Vagina (tissue), 2 donors: ENCODE data around the gene RGR. TPM values are rescaled to one million over a fixed set of nuclear protein-coding genes. Genes with fewer than 3 reads are reported as not detected.

ENCODE experiments used
- DNase-seq, 2 donors: peaks; one replicate each; pipeline ENCODE4 v3.0.0-alpha.2; 2017; ENCODE audit errors: extremely low spot score in 2 of 2
- H3K27ac ChIP-seq: fragments of 200-600 bp; sonication (generic); one replicate; pipeline ENCODE4 v1.5.1; 2019
- H3K27me3 ChIP-seq: fragments of 200-600 bp; sonication (generic); one replicate; pipeline ENCODE4 v1.5.1; 2019
- H3K36me3 ChIP-seq, 2 donors: fragments of 200-600 bp; sonication (generic); one replicate each; pipeline ENCODE4 v1.5.1; 2017 to 2019
- H3K4me1 ChIP-seq: fragments of 200-600 bp; sonication (generic); one replicate; pipeline ENCODE4 v1.5.1; 2019
- H3K4me3 ChIP-seq, 2 donors: fragments of 200-600 bp; sonication (generic); 1 replicate in 1 of 2; 2 replicates in 1 of 2; pipeline ENCODE4 v1.5.1; 2016 to 2019
- H3K9me3 ChIP-seq: fragments of 200-600 bp; sonication (generic); one replicate; pipeline ENCODE4 v1.5.1; 2019
- CTCF ChIP-seq, 3 experiments: fragments of 450-650 bp in 2 of 3; fragments of 200-600 bp in 1 of 3; sonication (generic) in 1 of 3; IDR thresholded peaks; one replicate each; pipeline ENCODE4 v1.5.1; 2017 to 2019; ENCODE audit warnings: antibody characterized with exemption in 3 of 3, mild to moderate bottlenecking in 2 of 3, moderate library complexity in 2 of 3
- POLR2A ChIP-seq, 2 donors: fragments of 450-650 bp; IDR thresholded peaks; one replicate each; pipeline ENCODE4 v1.6.1; 2017; ENCODE audit warnings: antibody characterized with exemption in 2 of 2, mild to moderate bottlenecking in 2 of 2, moderate library complexity in 2 of 2
- POLR2AphosphoS5 ChIP-seq, 2 donors: sonication (generic); formaldehyde crosslinking; IDR thresholded peaks; one replicate each; pipeline ENCODE4 v1.9.0; 2017; ENCODE audit warnings: antibody characterized with exemption in 2 of 2, mild to moderate bottlenecking in 2 of 2, low read depth in 1 of 2; ENCODE audit not compliant: insufficient read depth in 1 of 2
- intact Hi-C: fragments of 100-400 bp; cut with DNase I; formaldehyde crosslinking; loops from one replicate; pipeline ENCODE4 v1.15.1; 2023
- total RNA-seq: library from RNA; depleted of rRNA; stranded (reverse); fragments of >200 nt; gene quantifications from one replicate; pipeline ENCODE4 v1.2.3, GENCODE V29; 2016

Gene RGR
- total RNA-seq, 1 donor from 2014 or later: not detected

GRCh38 chr10:84256510-84257342 lies 11.9 kb downstream of the RGR start:
- no peaks in the 10 kb centered on the region for H3K27me3 ChIP-seq
- no peak for TF ChIP-seq POLR2AphosphoS5 (IDR thresholded peaks at IDR 0.05; ENCODE audit: insufficient read depth in 1 of 2, low read depth in 1 of 2)
- DNase-seq: peak; percentile 82 to 93
- no peak overlapping the region for H3K4me3 ChIP-seq
- no peak overlapping the region for H3K27ac ChIP-seq
- no peaks in the 10 kb centered on the region for H3K4me1 ChIP-seq
- no peaks in the 10 kb centered on the region for H3K9me3 ChIP-seq
- intact Hi-C loops: no loop called here
- H3K36me3 ChIP-seq: no peaks in the 10 kb centered on the region

- peak; percentile 52 to 67 for DNase-seq
- Histone ChIP-seq H3K4me3 (no peak overlapping the region), H3K4me1 (no peaks in the 10 kb centered on the region), H3K9me3 (no peaks in the 10 kb centered on the region), H3K27ac (no peak overlapping the region), H3K27me3 (no peaks in the 10 kb centered on the region), H3K36me3 (no peaks in the 10 kb centered on the region)
- intact Hi-C loops: no loop called here
- no peak for TF ChIP-seq POLR2AphosphoS5 (IDR thresholded peaks at IDR 0.05; ENCODE audit: insufficient read depth in 1 of 2, low read depth in 1 of 2)
- no peak for TF ChIP-seq CTCF (IDR thresholded peaks at IDR 0.05)
- TF ChIP-seq POLR2A (IDR thresholded peaks at IDR 0.05): no peak
Observed at GRCh38 chr10:84257343-84258020, 12.6 kb downstream of the RGR start.

- TF ChIP-seq CTCF (IDR thresholded peaks at IDR 0.05) (no peak), POLR2A (IDR thresholded peaks at IDR 0.05) (no peak), POLR2AphosphoS5 (IDR thresholded peaks at IDR 0.05; ENCODE audit: insufficient read depth in 1 of 2, low read depth in 1 of 2) (no peak)
- Histone ChIP-seq H3K27ac (no peak overlapping the region), H3K27me3 (no peaks in the 10 kb centered on the region), H3K36me3 (no peaks in the 10 kb centered on the region), H3K9me3 (no peaks in the 10 kb centered on the region), H3K4me1 (no peaks in the 10 kb centered on the region), H3K4me3 (no peak overlapping the region)
- DNase-seq: peak in 1 of 2 donors; percentile 67
- intact Hi-C loops: no loop called here
Observed at GRCh38 chr10:84258034-84258695, 13.3 kb downstream of the RGR start.

- intact Hi-C loops: loop anchor here (5.0 kb wide), 1 partner anchor 276 kb away; no protein-coding TSS in a partner anchor
- H3K27ac ChIP-seq: no peak overlapping the region
- H3K9me3 ChIP-seq: no peaks in the 10 kb centered on the region
- H3K4me3 ChIP-seq: no peak overlapping the region
- no peaks in the 10 kb centered on the region for H3K27me3 ChIP-seq
- no peaks in the 10 kb centered on the region for H3K4me1 ChIP-seq
- H3K36me3 ChIP-seq: no peaks in the 10 kb centered on the region
- no peak for TF ChIP-seq POLR2A (IDR thresholded peaks at IDR 0.05)
- TF ChIP-seq POLR2AphosphoS5 (IDR thresholded peaks at IDR 0.05; ENCODE audit: insufficient read depth in 1 of 2, low read depth in 1 of 2): no peak
- TF ChIP-seq CTCF (IDR thresholded peaks at IDR 0.05): no peak
- DNase-seq: peak in 1 of 2 donors; percentile 46
Observed at GRCh38 chr10:84261236-84261915, 16.5 kb downstream of the RGR start.
